Thoracic aorta (tissue), 2 donors: ENCODE data around the gene EVX1. TPM values are rescaled to one million over a fixed set of nuclear protein-coding genes. Genes with fewer than 3 reads are reported as not detected.

Experiments
- ATAC-seq: fragments of 150-250 bp; one replicate; pipeline ENCODE4 v1.8.0; 2017; ENCODE audit warnings: low read depth; ENCODE audit not compliant: insufficient number of reproducible peaks, low FRiP score
- DNase-seq: peaks from one replicate; pipeline ENCODE4 v3.0.0-alpha.2; 2020; ENCODE audit warnings: low spot score
- H3K27ac ChIP-seq, 2 donors: fragments of 200-600 bp; sonication (generic); 1 replicate in 1 of 2; 2 replicates in 1 of 2; pipeline ENCODE4 v1.5.1; 2016; ENCODE audit warnings: mild to moderate bottlenecking in 2 of 2, moderate library complexity in 2 of 2
- H3K27me3 ChIP-seq: fragments of 200-600 bp; sonication (generic); replicated peaks from 2 replicates; pipeline ENCODE4 v1.6.0; 2016; ENCODE audit warnings: mild to moderate bottlenecking; ENCODE audit not compliant: insufficient read depth
- H3K36me3 ChIP-seq: fragments of 200-600 bp; sonication (generic); one replicate; pipeline ENCODE4 v1.5.1; 2016
- H3K4me1 ChIP-seq, 2 donors: fragments of 200-600 bp; sonication (generic); 1 replicate in 1 of 2; 2 replicates in 1 of 2; pipeline versions ENCODE4 v1.5.1 to v1.6.0; 2016; ENCODE audit warnings: low read depth in 2 of 2, mild to moderate bottlenecking in 1 of 2; ENCODE audit not compliant: control insufficient read depth in 1 of 2
- H3K4me3 ChIP-seq: fragments of 200-600 bp; sonication (generic); 2 replicates; pipeline ENCODE4 v1.5.1; 2016; ENCODE audit warnings: mild to moderate bottlenecking
- H3K9me3 ChIP-seq: fragments of 200-600 bp; sonication (generic); 2 replicates; pipeline ENCODE4 v1.5.1; 2016
- CTCF ChIP-seq: fragments of 200-600 bp; sonication (generic); IDR thresholded peaks from one replicate; pipeline ENCODE4 v1.5.1; 2019; ENCODE audit warnings: antibody characterized with exemption
- total RNA-seq, 2 donors: library from RNA; depleted of rRNA; stranded (reverse); fragments of >200 nt; gene quantifications; one replicate each; pipeline versions ENCODE4 v1.1.0 to v1.2.3, GENCODE V29; 2016

Gene EVX1
- total RNA-seq: not detected

DNA sequence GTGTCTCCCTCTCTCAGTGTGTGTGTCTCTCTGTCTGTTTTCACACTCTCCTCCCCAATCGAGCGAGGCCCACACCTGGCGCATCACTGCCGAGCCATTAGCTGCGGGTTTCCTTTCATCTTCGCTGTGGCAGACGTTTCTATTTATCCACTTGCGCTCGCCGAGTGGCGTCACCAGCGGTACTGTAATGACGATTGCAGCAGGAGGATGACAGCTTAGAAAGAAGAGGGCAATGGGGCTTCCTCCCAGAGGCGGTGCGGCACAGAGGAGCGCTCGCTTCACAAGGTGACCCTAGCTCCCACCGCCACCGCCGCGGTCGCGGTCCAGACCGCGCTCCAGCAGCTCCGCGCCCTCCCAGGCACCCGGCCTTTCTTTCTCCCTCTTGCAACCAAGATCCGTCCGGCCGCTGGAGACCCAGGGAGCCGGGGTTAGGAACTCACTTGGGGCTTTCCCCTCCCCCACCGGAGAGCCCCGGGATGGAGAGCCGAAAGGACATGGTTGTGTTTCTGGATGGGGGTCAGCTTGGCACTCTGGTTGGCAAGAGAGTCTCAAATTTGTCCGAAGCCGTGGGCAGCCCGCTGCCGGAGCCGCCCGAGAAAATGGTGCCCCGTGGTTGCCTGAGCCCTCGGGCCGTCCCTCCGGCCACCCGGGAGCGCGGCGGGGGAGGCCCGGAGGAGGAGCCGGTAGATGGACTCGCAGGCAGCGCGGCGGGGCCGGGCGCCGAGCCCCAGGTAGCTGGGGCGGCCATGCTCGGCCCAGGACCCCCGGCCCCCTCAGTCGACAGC is at the start of gene EVX1:
EVX1 (plus strand) TSS at position 248 of the 785 bp plus-strand sequence; CDS start at position 477, 229 bp downstream.
- no peak for ATAC-seq
- Histone ChIP-seq H3K9me3 (no peaks in the 10 kb centered on the region), H3K36me3 (no peaks in the 10 kb centered on the region), H3K4me3 (peak within 1 kb of the TSS; percentile 48), H3K27me3 (peaks cover 47% of the 10 kb centered on the region), H3K27ac (no peak within 1 kb of the TSS), H3K4me1 (peaks cover 19 to 42% of the 10 kb centered on the region in 2 donors)
- DNase-seq: no peak
- no peak for TF ChIP-seq CTCF

- Histone ChIP-seq H3K27me3 (peaks cover 54% of the 10 kb centered on the region), H3K9me3 (no peaks in the 10 kb centered on the region), H3K4me3 (peak overlapping the region; percentile 53), H3K27ac (no peak overlapping the region), H3K4me1 (peaks cover 16 to 21% of the 10 kb centered on the region in 2 donors), H3K36me3 (no peaks in the 10 kb centered on the region)
- no peak for ATAC-seq
- TF ChIP-seq CTCF: no peak
- DNase-seq: no peak
Measured at GRCh38 chr7:27193335-27194001, 49.1 kb upstream of the EVX1 start.

GRCh38 chr7:27194002-27194352 is 48.6 kb upstream of the EVX1 start:
- Histone ChIP-seq H3K36me3 (no peaks in the 10 kb centered on the region), H3K9me3 (no peaks in the 10 kb centered on the region), H3K4me3 (no peak overlapping the region), H3K27ac (no peak overlapping the region), H3K27me3 (peaks cover 59% of the 10 kb centered on the region), H3K4me1 (peaks cover 13 to 18% of the 10 kb centered on the region in 2 donors)
- ATAC-seq: no peak
- no peak for DNase-seq
- TF ChIP-seq CTCF: no peak

DNA sequence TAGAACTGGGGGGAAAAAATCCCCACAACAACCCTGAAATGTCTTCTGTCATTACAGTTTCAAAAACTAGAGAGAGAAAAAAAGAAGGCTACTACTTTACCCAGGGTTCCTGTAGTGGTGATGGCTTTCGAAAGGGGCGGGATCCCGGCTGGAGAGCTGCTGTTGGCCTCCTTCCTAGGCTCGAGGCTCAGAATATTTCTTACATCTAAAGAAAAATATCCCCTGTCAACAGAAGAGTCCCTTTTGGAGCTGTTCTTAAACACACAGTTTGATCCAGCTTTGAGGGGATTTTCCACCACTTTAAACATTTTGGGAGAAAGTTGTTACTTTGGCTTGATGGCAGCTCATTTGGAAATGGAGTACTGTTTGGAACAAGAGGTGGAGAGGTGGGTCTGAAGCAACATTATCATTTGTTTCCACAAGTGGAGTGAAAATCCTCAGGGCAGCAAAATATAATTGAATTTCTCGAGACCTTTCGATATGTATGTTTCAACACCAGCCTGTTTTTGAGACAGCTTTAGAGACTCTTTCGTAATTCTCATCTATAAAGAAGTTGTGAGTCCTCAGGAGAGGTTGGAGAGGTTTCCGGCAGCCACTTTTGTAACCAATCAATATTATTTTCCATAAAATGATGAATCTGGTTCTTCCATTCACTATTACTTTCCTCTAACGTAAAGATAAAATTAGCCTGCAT is 47.8 kb upstream of the EVX1 start:
- Histone ChIP-seq H3K27me3 (peaks cover 60% of the 10 kb centered on the region), H3K27ac (no peak overlapping the region)
- DNase-seq: no peak

More for the DNA sequence above, 47.8 kb upstream of the EVX1 start:
- no peaks in the 10 kb centered on the region for H3K9me3 ChIP-seq
- H3K4me3 ChIP-seq: no peak overlapping the region
- no peak for ATAC-seq
- no peaks in the 10 kb centered on the region for H3K36me3 ChIP-seq
- no peak for TF ChIP-seq CTCF
- peaks cover 11 to 20% of the 10 kb centered on the region in 2 donors for H3K4me1 ChIP-seq
